GM18507 (cell line): ENCODE measurements around the gene LRRC47.

Experiments
- DNase-seq: peaks from one replicate; pipeline ENCODE4 v3.0.0; 2011; ENCODE audit warnings: low read depth; ENCODE audit not compliant: insufficient read length; ENCODE audit errors: extremely low spot score
- FAIRE-seq: peaks from 2 replicates; lab custom pipeline; 2011; peaks lifted over from hg19 to GRCh38; lab: Jason Lieb, UNC

The LRRC47 gene

GRCh38 chr1:3796215-3797061, at the start of gene LRRC47:
Gene LRRC47 (minus strand): TSS chr1:3796498. CDS start chr1:3796476, 22 bp downstream.
- FAIRE-seq: peak; percentile 93
- DNase-seq: peak; percentile 96

- DNase-seq (no peak), FAIRE-seq (no peak)
Observed at GRCh38 chr1:3842912-3843311, 46.6 kb upstream of the LRRC47 start.

GRCh38 chr1:3841491-3841890, 45.2 kb upstream of the LRRC47 start:
- FAIRE-seq (no peak), DNase-seq (no peak)

GRCh38 chr1:3838788-3839187, 42.5 kb upstream of the LRRC47 start:
- FAIRE-seq (no peak), DNase-seq (no peak)

GRCh38 chr1:3837685-3838084, 41.4 kb upstream of the LRRC47 start:
- FAIRE-seq: no peak
- no peak for DNase-seq

- DNase-seq (no peak), FAIRE-seq (no peak)
Observed at GRCh38 chr1:3837200-3837599, 40.9 kb upstream of the LRRC47 start.

GRCh38 chr1:3836421-3836820, 40.1 kb upstream of the LRRC47 start:
- no peak for FAIRE-seq
- no peak for DNase-seq

GRCh38 chr1:3834701-3835100, 38.4 kb upstream of the LRRC47 start:
- DNase-seq (no peak), FAIRE-seq (no peak)

- FAIRE-seq: no peak
- no peak for DNase-seq
Observed at GRCh38 chr1:3831689-3832088, 35.4 kb upstream of the LRRC47 start.

GRCh38 chr1:3828391-3828790, 32.1 kb upstream of the LRRC47 start:
- FAIRE-seq: no peak

GRCh38 chr1:3827813-3828307, 31.6 kb upstream of the LRRC47 start:
- DNase-seq (no peak), FAIRE-seq (no peak)

More at GRCh38 chr1:3828391-3828790, 32.1 kb upstream of the LRRC47 start:
- DNase-seq: no peak

- FAIRE-seq (no peak), DNase-seq (no peak)
Observed at GRCh38 chr1:3825356-3825755, 29.1 kb upstream of the LRRC47 start.

GRCh38 chr1:3824650-3825049, 28.4 kb upstream of the LRRC47 start:
- no peak for FAIRE-seq

GRCh38 chr1:3822421-3822820, 26.1 kb upstream of the LRRC47 start:
- DNase-seq (no peak), FAIRE-seq (no peak)

More at GRCh38 chr1:3824650-3825049, 28.4 kb upstream of the LRRC47 start:
- DNase-seq: no peak

- DNase-seq: no peak
- FAIRE-seq: no peak
Observed at GRCh38 chr1:3821908-3822307, 25.6 kb upstream of the LRRC47 start.

- FAIRE-seq (no peak), DNase-seq (no peak)
Observed at GRCh38 chr1:3821447-3821846, 25.1 kb upstream of the LRRC47 start.

GRCh38 chr1:3821004-3821403, 24.7 kb upstream of the LRRC47 start:
- FAIRE-seq (no peak), DNase-seq (no peak)

- FAIRE-seq (no peak), DNase-seq (no peak)
Observed at GRCh38 chr1:3820316-3820715, 24.0 kb upstream of the LRRC47 start.

- DNase-seq (no peak), FAIRE-seq (no peak)
Observed at GRCh38 chr1:3819771-3820200, 23.5 kb upstream of the LRRC47 start.

- FAIRE-seq: no peak
Observed at GRCh38 chr1:3817821-3818597, 21.7 kb upstream of the LRRC47 start.

More at GRCh38 chr1:3817821-3818597, 21.7 kb upstream of the LRRC47 start:
- no peak for DNase-seq
